ENCODE measurements around the gene FRMPD1. TPM values are rescaled to one million over a fixed set of nuclear protein-coding genes. Genes with fewer than 3 reads are reported as not detected.
"Not testable (repeated sequence)": the region's sequence is repeated elsewhere in the genome, so short reads cannot be mapped to it uniquely, and the experiment has no call there.

FRMPD1 gene
- total RNA-seq, 1 donor = not detected

GRCh38 chr9:37752642-37753488 is 102.1 kb downstream of the FRMPD1 start:
- H3K4me3 ChIP-seq (ENCODE audit: low read depth, low read length) = peak overlapping the region; percentile 78

GRCh38 chr9:37753489-37754190 is 102.9 kb downstream of the FRMPD1 start, which contains the start of gene TRMT10B:
Gene TRMT10B, plus strand, starts transcription at chr9:37753805. Its CDS starts 8,127 bp downstream, at chr9:37761932.
- TF ChIP-seq, protein P1, sequence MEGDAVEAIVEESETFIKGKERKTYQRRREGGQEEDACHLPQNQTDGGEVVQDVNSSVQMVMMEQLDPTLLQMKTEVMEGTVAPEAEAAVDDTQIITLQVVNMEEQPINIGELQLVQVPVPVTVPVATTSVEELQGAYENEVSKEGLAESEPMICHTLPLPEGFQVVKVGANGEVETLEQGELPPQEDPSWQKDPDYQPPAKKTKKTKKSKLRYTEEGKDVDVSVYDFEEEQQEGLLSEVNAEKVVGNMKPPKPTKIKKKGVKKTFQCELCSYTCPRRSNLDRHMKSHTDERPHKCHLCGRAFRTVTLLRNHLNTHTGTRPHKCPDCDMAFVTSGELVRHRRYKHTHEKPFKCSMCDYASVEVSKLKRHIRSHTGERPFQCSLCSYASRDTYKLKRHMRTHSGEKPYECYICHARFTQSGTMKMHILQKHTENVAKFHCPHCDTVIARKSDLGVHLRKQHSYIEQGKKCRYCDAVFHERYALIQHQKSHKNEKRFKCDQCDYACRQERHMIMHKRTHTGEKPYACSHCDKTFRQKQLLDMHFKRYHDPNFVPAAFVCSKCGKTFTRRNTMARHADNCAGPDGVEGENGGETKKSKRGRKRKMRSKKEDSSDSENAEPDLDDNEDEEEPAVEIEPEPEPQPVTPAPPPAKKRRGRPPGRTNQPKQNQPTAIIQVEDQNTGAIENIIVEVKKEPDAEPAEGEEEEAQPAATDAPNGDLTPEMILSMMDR (IDR thresholded peaks at IDR 0.05; ENCODE audit: insufficient read depth, low read length) = peak; percentile 19
- H3K4me3 ChIP-seq (ENCODE audit: low read depth, low read length) = peak within 1 kb of the TSS; percentile 78
- DNase-seq (ENCODE audit: low read depth) = peak; percentile 72

More at GRCh38 chr9:37752642-37753488, 102.1 kb downstream of the FRMPD1 start:
- no peak for DNase-seq (ENCODE audit: low read depth)
- TF ChIP-seq, protein P1 (IDR thresholded peaks at IDR 0.05; ENCODE audit: insufficient read depth, low read length) = no peak

- no peak for DNase-seq (ENCODE audit: low read depth)
- no peak overlapping the region for H3K4me3 ChIP-seq (ENCODE audit: low read depth, low read length)
- TF ChIP-seq, protein P1 (IDR thresholded peaks at IDR 0.05; ENCODE audit: insufficient read depth, low read length) = no peak
Observed at GRCh38 chr9:37758747-37759146, 108.0 kb downstream of the FRMPD1 start.

DNA sequence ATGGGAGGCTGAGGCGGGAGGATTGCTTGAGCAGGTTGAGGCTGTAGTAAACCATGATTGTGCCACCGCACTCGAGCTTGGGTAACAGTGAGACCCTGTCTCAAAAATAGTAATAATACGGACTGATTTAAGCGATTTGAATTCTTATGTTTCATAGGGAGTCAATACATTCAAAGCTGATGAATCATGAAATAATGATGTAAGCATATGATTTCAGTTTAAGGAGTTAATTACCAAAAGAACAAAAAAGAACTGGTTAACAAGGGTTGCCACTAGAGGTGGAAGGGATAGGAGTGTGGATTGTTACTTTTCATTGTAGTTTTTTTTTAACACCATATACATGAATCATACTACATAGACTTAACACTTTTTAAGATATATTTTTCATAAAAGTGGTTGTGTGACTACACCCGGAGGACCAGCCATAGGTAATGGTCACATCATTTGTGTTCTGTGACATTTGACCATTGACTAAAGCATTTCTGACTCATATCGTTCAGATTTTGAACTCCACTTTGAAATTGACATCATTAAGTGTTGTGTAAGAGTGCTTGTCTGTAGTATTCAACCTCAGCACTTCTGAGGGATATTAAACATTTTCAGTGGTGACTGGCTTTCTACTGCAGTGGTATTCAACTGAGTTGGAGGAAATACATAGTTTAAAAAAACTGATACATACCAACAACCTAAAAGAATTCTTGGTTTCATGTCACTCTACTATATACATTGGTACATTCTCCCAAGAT is 109.8 kb downstream of the FRMPD1 start:
- TF ChIP-seq, protein P1 (IDR thresholded peaks at IDR 0.05; ENCODE audit: insufficient read depth, low read length) = no peak
- peak; percentile 40 for DNase-seq (ENCODE audit: low read depth)
- H3K4me3 ChIP-seq (ENCODE audit: low read depth, low read length) = no peak overlapping the region

DNA sequence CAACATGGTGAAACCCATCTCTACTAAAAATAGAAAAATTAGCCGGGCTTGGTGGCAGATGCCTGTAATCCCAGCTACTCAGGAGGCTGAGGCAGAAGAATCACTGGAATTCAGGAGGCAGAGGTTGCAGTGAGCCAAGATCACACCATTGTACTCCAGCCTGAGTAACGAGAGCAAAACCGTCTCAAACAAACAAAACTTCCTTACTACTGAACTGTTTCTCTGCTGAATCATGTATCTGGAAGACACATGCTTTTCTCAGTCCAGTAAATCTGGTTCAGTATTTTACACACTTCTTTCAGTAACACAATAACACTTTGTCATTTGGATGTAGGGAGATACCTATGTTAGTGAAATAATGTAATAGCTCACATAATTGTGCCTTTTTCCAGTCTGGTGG is 110.8 kb downstream of the FRMPD1 start:
- DNase-seq (ENCODE audit: low read depth) = peak; percentile 66
- H3K4me3 ChIP-seq (ENCODE audit: low read depth, low read length) = no peak overlapping the region
- TF ChIP-seq, protein P1 (IDR thresholded peaks at IDR 0.05; ENCODE audit: insufficient read depth, low read length) = no peak

GRCh38 chr9:37765263-37765662 is 114.5 kb downstream of the FRMPD1 start:
- not testable (repeated sequence) for DNase-seq (ENCODE audit: low read depth); H3K4me3 ChIP-seq (ENCODE audit: low read depth, low read length)

All from fibroblast of the aortic adventitia (primary cell).